H1 (cell line): Measurements from ENCODE around the gene NEUROG1. TPM values are rescaled to one million over a fixed set of nuclear protein-coding genes. Genes with fewer than 3 reads are reported as not detected.

Experiments
- EZH2 ChIP-seq: fragments of 200-600 bp; sonication (generic); IDR thresholded peaks from 2 replicates; pipeline ENCODE4 v1.7.1; 2012; ENCODE audit warnings: low read depth, mild to moderate bottlenecking, moderate library complexity, low read length, inconsistent platforms; ENCODE audit not compliant: severe bottlenecking
- NRF1 ChIP-seq: IDR thresholded peaks from 2 replicates; pipeline ENCODE4 v1.6.1; 2011; ENCODE audit warnings: mild to moderate bottlenecking, low read depth, low read length, improper control_type of control experiment
- SIN3A ChIP-seq, 2 experiments: IDR thresholded peaks in 1 of 2; conservative IDR thresholded peaks in 1 of 2; 2 replicates each; pipeline ENCODE4 v1.6.1; 2011 to 2012; ENCODE audit warnings: low read length in 2 of 2, improper control_type of control experiment in 1 of 2, low read depth in 1 of 2, mild to moderate bottlenecking in 1 of 2
- polyA plus RNA-seq, 7 experiments: library from polyadenylated mRNA; depleted of rRNA in 3 of 7; stranded (reverse) in 5 of 7; unstranded in 2 of 7; fragments of >200 nt in 5 of 7; fragments of 200-250 nt in 2 of 7; gene quantifications; 1 replicate in 5 of 7; 2 replicates in 1 of 7; 4 replicates in 1 of 7; pipeline versions ENCODE4 v1.2.1 to v1.2.3, GENCODE V29; 2011 to 2013; ENCODE audit warnings: missing spikeins in 2 of 7, mixed read lengths in 2 of 7
- total RNA-seq: library from RNA; stranded (reverse); fragmentation: NEBNext Ultra II Directional; extraction: Animal tissue kit (Norgen Biotek cat#: 25700); gene quantifications from 2 replicates; pipeline ENCODE4 v1.2.1, GENCODE V29; 2021

The NEUROG1 gene
- total and polyA plus RNA-seq, 2 of the 8 experiments (the other 6 are each of a cell fraction or from before 2014, with no cell fraction given): not detected

DNA sequence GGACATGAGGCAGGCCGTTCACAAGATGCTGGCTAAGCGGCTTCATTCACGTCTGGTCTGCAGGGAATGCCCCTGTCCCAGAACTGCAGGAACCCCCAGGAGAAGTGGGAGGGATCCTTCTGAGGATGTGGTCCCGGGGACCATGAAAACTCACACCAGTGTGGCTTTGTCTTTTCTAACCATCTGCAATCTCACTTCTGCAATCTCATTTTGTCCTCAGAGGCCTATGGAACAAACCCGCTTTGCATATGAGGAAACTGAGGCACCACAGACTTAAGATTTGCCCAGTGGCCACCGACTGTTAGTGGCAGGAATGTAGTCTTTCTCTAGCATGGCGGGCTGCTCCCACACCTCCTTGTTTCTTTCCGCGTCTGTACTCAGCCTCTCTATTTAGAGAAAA, 36.1 kb upstream of the NEUROG1 start (continued):
- TF ChIP-seq EZH2 (no peak), SIN3A (conservative IDR thresholded peaks at IDR 0.05 in 1 of 2, IDR thresholded peaks at IDR 0.05 in 1 of 2; ENCODE audit: low read depth in 1 of 2, low read length in 2 of 2) (no peak), NRF1 (no peak)
